ENCODE measurements around the gene CABLES1.
"Not testable (repeated sequence)": the region's sequence is repeated elsewhere in the genome, so short reads cannot be mapped to it uniquely, and the experiment has no call there.

Gene CABLES1

DNA sequence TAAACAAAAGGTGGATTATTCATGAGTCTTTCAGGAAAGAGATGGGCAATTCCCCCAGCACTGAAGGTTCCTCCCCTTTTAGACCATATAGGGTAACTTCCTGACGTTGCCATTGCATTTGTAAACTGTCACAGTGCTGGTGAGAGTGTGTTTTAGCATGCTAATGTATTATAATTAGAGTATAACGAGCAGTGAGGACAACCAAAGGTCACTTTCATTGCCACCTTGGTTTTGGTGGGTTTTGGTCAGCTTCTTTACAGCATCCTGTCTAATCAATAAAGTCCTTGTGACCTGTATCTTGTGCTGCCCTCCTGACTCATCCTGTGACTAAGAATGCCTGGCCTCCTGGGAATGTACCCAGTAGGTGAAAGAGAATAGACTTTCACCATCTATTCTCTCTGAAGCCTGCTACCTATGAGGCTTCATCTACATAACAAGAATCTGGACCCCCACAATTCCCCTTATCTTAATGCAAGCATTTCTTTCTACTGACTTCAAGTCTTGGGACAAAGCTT is 148.7 kb downstream of the CABLES1 start:
- no peak overlapping the region for H3K27ac ChIP-seq (ENCODE audit: low read depth in 2 of 2, low read length in 2 of 2)
- H3K4me1 ChIP-seq (ENCODE audit: control insufficient read depth in 2 of 2, insufficient read depth in 2 of 2, low read length in 2 of 2), result peaks cover 3 to 13% of the 10 kb centered on the region in 2 donors
- H3K9ac ChIP-seq (ENCODE audit: low read depth in 1 of 2, low read length in 2 of 2), result no peak overlapping the region
- no peaks in the 10 kb centered on the region for H3K9me3 ChIP-seq (ENCODE audit: control insufficient read depth in 2 of 2, low read length in 2 of 2)
- H3K27me3 ChIP-seq (ENCODE audit: control insufficient read depth in 2 of 2, insufficient read depth in 2 of 2, low read length in 2 of 2), result no peaks in the 10 kb centered on the region
- no peaks in the 10 kb centered on the region for H3K36me3 ChIP-seq (ENCODE audit: control insufficient read depth in 2 of 2, insufficient read depth in 2 of 2, low read length in 2 of 2)
- H3K4me3 ChIP-seq (ENCODE audit: low read length in 2 of 2), result no peak overlapping the region

DNA sequence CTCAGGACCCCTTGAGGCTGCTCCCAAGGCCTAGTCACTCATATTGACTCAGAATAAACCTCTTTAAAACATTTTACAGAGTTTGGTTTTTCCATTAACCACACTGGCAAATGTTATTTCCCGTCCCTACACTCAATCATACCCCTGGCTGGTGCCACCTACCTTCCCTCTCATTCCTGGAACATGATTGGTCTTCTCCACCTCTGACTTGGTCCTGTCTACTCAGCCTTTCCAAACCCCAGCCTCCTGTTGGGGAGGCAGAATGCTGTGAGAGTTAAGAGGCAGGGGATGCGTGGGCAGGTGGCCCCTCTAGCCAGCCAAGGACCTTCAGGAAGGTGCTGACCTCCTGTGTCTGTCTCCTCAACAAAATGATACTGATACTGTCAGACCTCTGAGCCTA is 149.3 kb downstream of the CABLES1 start:
- Histone ChIP-seq H3K4me3 (ENCODE audit: low read length in 2 of 2) (no peak overlapping the region), H3K9me3 (ENCODE audit: control insufficient read depth in 2 of 2, low read length in 2 of 2) (no peaks in the 10 kb centered on the region), H3K4me1 (ENCODE audit: control insufficient read depth in 2 of 2, insufficient read depth in 2 of 2, low read length in 2 of 2) (peaks cover 3 to 13% of the 10 kb centered on the region in 2 donors), H3K9ac (ENCODE audit: low read depth in 1 of 2, low read length in 2 of 2) (no peak overlapping the region), H3K36me3 (ENCODE audit: control insufficient read depth in 2 of 2, insufficient read depth in 2 of 2, low read length in 2 of 2) (no peaks in the 10 kb centered on the region), H3K27me3 (ENCODE audit: control insufficient read depth in 2 of 2, insufficient read depth in 2 of 2, low read length in 2 of 2) (no peaks in the 10 kb centered on the region), H3K27ac (ENCODE audit: low read depth in 2 of 2, low read length in 2 of 2) (no peak overlapping the region)

- not testable (repeated sequence) for H3K9ac ChIP-seq (ENCODE audit: low read depth in 1 of 2, low read length in 2 of 2); H3K4me3 ChIP-seq (ENCODE audit: low read length in 2 of 2); H3K27me3 ChIP-seq (ENCODE audit: control insufficient read depth in 2 of 2, insufficient read depth in 2 of 2, low read length in 2 of 2)
Measured at GRCh38 chr18:23285581-23285980, 150.3 kb downstream of the CABLES1 start.

DNA sequence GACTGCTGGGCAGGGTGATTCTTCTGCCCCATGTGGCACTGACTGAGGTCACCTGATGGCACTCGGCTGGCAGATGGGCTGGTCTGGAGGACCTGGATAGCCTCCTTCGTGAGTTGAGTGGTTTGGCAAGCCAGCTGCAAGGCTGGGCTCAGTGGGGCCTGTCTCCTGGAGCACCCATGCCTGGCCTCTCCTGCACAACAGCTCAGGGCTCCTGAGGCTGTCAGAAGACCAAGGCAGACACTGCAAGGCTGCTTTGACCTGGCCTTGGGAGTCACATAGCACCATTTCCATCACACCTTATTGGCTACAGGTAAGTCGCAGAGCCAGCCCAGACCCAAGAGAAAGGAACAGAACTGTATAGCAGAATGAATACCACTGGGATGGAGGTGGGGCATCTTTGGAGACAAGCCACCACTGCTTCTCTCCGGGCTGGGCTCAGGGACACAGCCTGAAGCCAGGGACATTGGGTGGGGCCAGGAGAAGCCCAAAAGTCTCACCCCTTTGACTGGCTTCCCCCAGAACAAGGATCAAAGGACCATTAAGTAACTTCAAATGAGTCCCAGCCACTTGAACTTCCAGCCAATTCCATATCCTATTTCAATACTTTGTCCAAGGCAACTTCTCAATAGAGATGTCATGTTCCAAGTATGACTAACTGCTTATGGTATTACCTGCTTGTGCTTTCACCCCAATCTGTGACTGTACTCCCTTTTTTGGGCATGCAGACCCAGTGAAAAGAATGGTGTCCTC is 156.3 kb downstream of the CABLES1 start:
- no peaks in the 10 kb centered on the region for H3K36me3 ChIP-seq (ENCODE audit: control insufficient read depth in 2 of 2, insufficient read depth in 2 of 2, low read length in 2 of 2)
- H3K27me3 ChIP-seq (ENCODE audit: control insufficient read depth in 2 of 2, insufficient read depth in 2 of 2, low read length in 2 of 2), result no peaks in the 10 kb centered on the region
- H3K9me3 ChIP-seq (ENCODE audit: control insufficient read depth in 2 of 2, low read length in 2 of 2), result no peaks in the 10 kb centered on the region
- H3K4me3 ChIP-seq (ENCODE audit: low read length in 2 of 2), result no peak overlapping the region
- no peak overlapping the region for H3K27ac ChIP-seq (ENCODE audit: low read depth in 2 of 2, low read length in 2 of 2)
- no peak overlapping the region for H3K9ac ChIP-seq (ENCODE audit: low read depth in 1 of 2, low read length in 2 of 2)
- H3K4me1 ChIP-seq (ENCODE audit: control insufficient read depth in 2 of 2, insufficient read depth in 2 of 2, low read length in 2 of 2), result no peaks in the 10 kb centered on the region

More at GRCh38 chr18:23285581-23285980, 150.3 kb downstream of the CABLES1 start:
- not testable (repeated sequence) for H3K27ac ChIP-seq (ENCODE audit: low read depth in 2 of 2, low read length in 2 of 2); H3K9me3 ChIP-seq (ENCODE audit: control insufficient read depth in 2 of 2, low read length in 2 of 2); H3K36me3 ChIP-seq (ENCODE audit: control insufficient read depth in 2 of 2, insufficient read depth in 2 of 2, low read length in 2 of 2)
- peaks cover 3 to 13% of the 10 kb centered on the region in 2 donors for H3K4me1 ChIP-seq (ENCODE audit: control insufficient read depth in 2 of 2, insufficient read depth in 2 of 2, low read length in 2 of 2)

DNA sequence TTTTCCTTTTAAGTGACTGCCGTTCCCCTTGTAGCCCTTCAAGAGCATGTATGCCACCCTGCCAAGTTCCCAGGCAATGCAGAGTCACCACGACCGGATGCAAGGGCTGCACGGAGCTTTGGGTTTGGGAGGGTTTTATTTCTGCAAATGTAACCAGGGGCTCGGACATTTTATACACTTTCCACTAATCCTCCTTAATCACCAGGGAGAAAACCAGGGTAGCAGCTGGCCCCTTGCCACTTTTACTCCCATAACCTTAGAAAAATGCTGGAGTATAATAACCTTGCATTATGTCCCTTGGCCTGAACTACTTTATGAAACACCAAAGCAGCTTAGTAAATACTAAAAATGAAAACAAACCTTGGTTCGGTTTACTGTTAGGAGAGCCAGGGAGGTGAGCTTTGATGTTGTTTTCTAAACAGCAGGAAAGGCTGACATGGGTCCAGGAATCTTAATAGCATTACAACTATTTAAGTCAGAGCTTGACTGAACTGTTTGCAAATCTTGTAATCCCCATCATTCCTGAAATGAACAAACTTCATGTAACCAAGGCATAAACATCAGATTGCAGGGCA is 165.0 kb downstream of the CABLES1 start:
- no peaks in the 10 kb centered on the region for H3K9me3 ChIP-seq (ENCODE audit: control insufficient read depth in 2 of 2, low read length in 2 of 2)
- H3K9ac ChIP-seq (ENCODE audit: low read depth in 1 of 2, low read length in 2 of 2), result no peak overlapping the region
- H3K27me3 ChIP-seq (ENCODE audit: control insufficient read depth in 2 of 2, insufficient read depth in 2 of 2, low read length in 2 of 2), result no peaks in the 10 kb centered on the region
- no peak overlapping the region for H3K4me3 ChIP-seq (ENCODE audit: low read length in 2 of 2)
- no peaks in the 10 kb centered on the region for H3K4me1 ChIP-seq (ENCODE audit: control insufficient read depth in 2 of 2, insufficient read depth in 2 of 2, low read length in 2 of 2)
- peaks cover 0 to 2% of the 10 kb centered on the region in 2 donors for H3K36me3 ChIP-seq (ENCODE audit: control insufficient read depth in 2 of 2, insufficient read depth in 2 of 2, low read length in 2 of 2)
- H3K27ac ChIP-seq (ENCODE audit: low read depth in 2 of 2, low read length in 2 of 2), result no peak overlapping the region

- no peaks in the 10 kb centered on the region for H3K27me3 ChIP-seq (ENCODE audit: control insufficient read depth in 2 of 2, insufficient read depth in 2 of 2, low read length in 2 of 2)
- no peak overlapping the region for H3K4me3 ChIP-seq (ENCODE audit: low read length in 2 of 2)
- no peak overlapping the region for H3K27ac ChIP-seq (ENCODE audit: low read depth in 2 of 2, low read length in 2 of 2)
- H3K4me1 ChIP-seq (ENCODE audit: control insufficient read depth in 2 of 2, insufficient read depth in 2 of 2, low read length in 2 of 2), result no peaks in the 10 kb centered on the region
- H3K9me3 ChIP-seq (ENCODE audit: control insufficient read depth in 2 of 2, low read length in 2 of 2), result no peaks in the 10 kb centered on the region
- H3K9ac ChIP-seq (ENCODE audit: low read depth in 1 of 2, low read length in 2 of 2), result no peak overlapping the region
- H3K36me3 ChIP-seq (ENCODE audit: control insufficient read depth in 2 of 2, insufficient read depth in 2 of 2, low read length in 2 of 2), result peaks cover 0 to 2% of the 10 kb centered on the region in 2 donors
Measured at GRCh38 chr18:23301972-23302371, 166.7 kb downstream of the CABLES1 start.

GRCh38 chr18:23302511-23302850 is 167.2 kb downstream of the CABLES1 start:
- no peaks in the 10 kb centered on the region for H3K4me1 ChIP-seq (ENCODE audit: control insufficient read depth in 2 of 2, insufficient read depth in 2 of 2, low read length in 2 of 2)
- H3K27ac ChIP-seq (ENCODE audit: low read depth in 2 of 2, low read length in 2 of 2), result no peak overlapping the region
- H3K36me3 ChIP-seq (ENCODE audit: control insufficient read depth in 2 of 2, insufficient read depth in 2 of 2, low read length in 2 of 2), result peaks cover 0 to 2% of the 10 kb centered on the region in 2 donors
- no peak overlapping the region for H3K4me3 ChIP-seq (ENCODE audit: low read length in 2 of 2)
- no peaks in the 10 kb centered on the region for H3K27me3 ChIP-seq (ENCODE audit: control insufficient read depth in 2 of 2, insufficient read depth in 2 of 2, low read length in 2 of 2)
- H3K9ac ChIP-seq (ENCODE audit: low read depth in 1 of 2, low read length in 2 of 2), result no peak overlapping the region
- no peaks in the 10 kb centered on the region for H3K9me3 ChIP-seq (ENCODE audit: control insufficient read depth in 2 of 2, low read length in 2 of 2)

DNA sequence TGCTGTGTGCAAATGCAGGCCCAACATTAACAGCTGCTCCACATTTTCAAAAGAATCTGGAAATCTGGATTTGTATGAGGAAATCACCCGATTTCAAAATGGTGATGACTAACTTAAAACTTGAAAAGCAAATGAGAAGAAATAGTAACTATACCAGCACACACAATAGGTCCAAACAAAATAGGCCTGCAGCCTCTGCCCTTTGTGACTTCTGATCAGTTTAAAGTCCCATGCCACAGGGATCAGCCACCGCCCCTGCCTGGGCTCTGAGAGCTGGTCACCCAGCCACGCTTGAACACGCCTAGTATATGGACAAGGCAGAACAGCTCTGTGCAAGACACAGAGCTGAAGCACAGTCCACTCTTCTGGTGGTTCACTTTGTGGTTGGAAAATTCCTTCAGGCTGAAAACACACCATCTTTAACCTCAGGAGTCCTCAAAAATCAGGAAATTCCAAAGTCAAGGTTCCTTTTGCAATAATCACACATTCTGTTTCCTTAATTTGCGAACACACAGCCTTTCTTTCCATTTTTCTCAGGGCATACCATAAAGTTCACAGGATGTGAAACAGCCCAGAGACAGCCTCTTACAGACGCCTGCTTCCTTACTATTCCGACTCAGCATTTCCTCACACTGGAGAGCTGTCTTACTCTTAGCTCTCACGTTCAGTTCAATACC is 167.7 kb downstream of the CABLES1 start:
- no peaks in the 10 kb centered on the region for H3K4me1 ChIP-seq (ENCODE audit: control insufficient read depth in 2 of 2, insufficient read depth in 2 of 2, low read length in 2 of 2)
- H3K9ac ChIP-seq (ENCODE audit: low read depth in 1 of 2, low read length in 2 of 2), result no peak overlapping the region
- H3K27ac ChIP-seq (ENCODE audit: low read depth in 2 of 2, low read length in 2 of 2), result no peak overlapping the region

DNA sequence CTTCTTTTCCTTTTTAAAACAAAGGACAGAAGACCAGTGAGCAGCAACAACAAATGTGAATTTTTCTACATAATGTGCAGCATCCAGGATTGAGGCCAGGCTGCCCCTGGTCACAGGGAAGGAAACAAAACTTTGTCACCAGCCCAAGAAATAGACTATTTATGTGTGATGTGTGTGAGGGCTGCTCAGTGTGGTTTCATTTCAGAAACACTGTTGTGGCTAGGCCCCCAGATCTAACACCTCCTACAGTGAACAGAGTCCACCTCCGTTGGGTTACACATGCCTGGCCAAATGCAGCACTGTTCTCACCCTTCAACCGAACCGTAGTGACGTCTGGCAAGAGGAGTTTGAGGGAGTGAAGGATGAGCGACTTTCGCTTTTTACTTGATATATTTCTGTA is 171.5 kb downstream of the CABLES1 start:
- H3K9ac ChIP-seq (ENCODE audit: low read depth in 1 of 2, low read length in 2 of 2), result no peak overlapping the region
- no peaks in the 10 kb centered on the region for H3K36me3 ChIP-seq (ENCODE audit: control insufficient read depth in 2 of 2, insufficient read depth in 2 of 2, low read length in 2 of 2)
- H3K4me1 ChIP-seq (ENCODE audit: control insufficient read depth in 2 of 2, insufficient read depth in 2 of 2, low read length in 2 of 2), result no peaks in the 10 kb centered on the region
- H3K27ac ChIP-seq (ENCODE audit: low read depth in 2 of 2, low read length in 2 of 2), result no peak overlapping the region
- no peak overlapping the region for H3K4me3 ChIP-seq (ENCODE audit: low read length in 2 of 2)
- no peaks in the 10 kb centered on the region for H3K9me3 ChIP-seq (ENCODE audit: control insufficient read depth in 2 of 2, low read length in 2 of 2)
- H3K27me3 ChIP-seq (ENCODE audit: control insufficient read depth in 2 of 2, insufficient read depth in 2 of 2, low read length in 2 of 2), result no peaks in the 10 kb centered on the region

More for the DNA sequence above, 167.7 kb downstream of the CABLES1 start:
- no peaks in the 10 kb centered on the region for H3K36me3 ChIP-seq (ENCODE audit: control insufficient read depth in 2 of 2, insufficient read depth in 2 of 2, low read length in 2 of 2)
- H3K4me3 ChIP-seq (ENCODE audit: low read length in 2 of 2), result no peak overlapping the region
- no peaks in the 10 kb centered on the region for H3K27me3 ChIP-seq (ENCODE audit: control insufficient read depth in 2 of 2, insufficient read depth in 2 of 2, low read length in 2 of 2)
- no peaks in the 10 kb centered on the region for H3K9me3 ChIP-seq (ENCODE audit: control insufficient read depth in 2 of 2, low read length in 2 of 2)

DNA sequence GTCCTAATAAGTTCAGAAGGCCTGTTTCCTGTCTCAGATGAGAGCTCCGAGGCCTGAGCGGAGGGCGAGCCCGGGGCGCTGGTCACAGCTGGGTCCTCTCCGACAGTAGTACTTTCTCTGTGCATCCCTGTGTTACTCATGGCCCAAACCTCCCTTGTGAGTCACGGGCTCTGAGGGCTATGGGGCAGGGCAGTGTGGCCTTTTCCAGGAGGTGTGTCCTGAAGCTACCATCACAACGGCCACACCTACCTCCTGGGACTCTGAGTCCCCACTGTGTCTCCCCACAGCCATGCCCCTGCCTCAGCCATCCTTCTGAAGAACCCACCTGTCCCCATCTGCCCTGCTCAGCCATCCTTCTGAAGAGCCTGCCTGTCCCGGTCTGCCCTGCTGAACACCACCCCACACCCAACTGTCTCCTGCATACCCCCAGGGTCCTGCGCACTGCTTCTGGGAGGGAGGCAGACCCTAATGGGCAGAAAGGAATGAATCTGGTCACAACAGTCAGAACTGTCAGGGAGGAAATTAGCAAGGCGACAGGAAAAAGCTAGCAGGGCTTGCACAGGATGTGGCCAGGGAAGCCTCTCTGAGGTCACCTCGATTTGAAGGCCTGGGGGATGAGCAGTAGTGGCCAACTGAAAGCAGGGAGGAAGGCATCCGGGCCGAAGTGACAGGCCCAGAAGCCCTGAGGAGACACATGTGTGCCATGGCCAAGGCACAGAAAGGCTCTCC is 172.4 kb downstream of the CABLES1 start:
- no peaks in the 10 kb centered on the region for H3K9me3 ChIP-seq (ENCODE audit: control insufficient read depth in 2 of 2, low read length in 2 of 2)
- peak overlapping the region in 1 of 2 donors; percentile 23 for H3K27ac ChIP-seq (ENCODE audit: low read depth in 2 of 2, low read length in 2 of 2)
- no peaks in the 10 kb centered on the region for H3K36me3 ChIP-seq (ENCODE audit: control insufficient read depth in 2 of 2, insufficient read depth in 2 of 2, low read length in 2 of 2)
- no peaks in the 10 kb centered on the region for H3K4me1 ChIP-seq (ENCODE audit: control insufficient read depth in 2 of 2, insufficient read depth in 2 of 2, low read length in 2 of 2)
- H3K4me3 ChIP-seq (ENCODE audit: low read length in 2 of 2), result no peak overlapping the region
- H3K9ac ChIP-seq (ENCODE audit: low read depth in 1 of 2, low read length in 2 of 2), result no peak overlapping the region
- H3K27me3 ChIP-seq (ENCODE audit: control insufficient read depth in 2 of 2, insufficient read depth in 2 of 2, low read length in 2 of 2), result no peaks in the 10 kb centered on the region

Measured in mucosa of rectum (tissue), 2 donors.